T-helper 1 cell (primary cell): ENCODE measurements around the gene PIGP.
"Not testable (repeated sequence)": the region's sequence is repeated elsewhere in the genome, so short reads cannot be mapped to it uniquely, and the experiment has no call there.

Experiments used
- DNase-seq, 5 donors: peaks; one replicate each; pipeline ENCODE4 v3.0.0-alpha.2; 2012 to 2020

PIGP gene

DNA sequence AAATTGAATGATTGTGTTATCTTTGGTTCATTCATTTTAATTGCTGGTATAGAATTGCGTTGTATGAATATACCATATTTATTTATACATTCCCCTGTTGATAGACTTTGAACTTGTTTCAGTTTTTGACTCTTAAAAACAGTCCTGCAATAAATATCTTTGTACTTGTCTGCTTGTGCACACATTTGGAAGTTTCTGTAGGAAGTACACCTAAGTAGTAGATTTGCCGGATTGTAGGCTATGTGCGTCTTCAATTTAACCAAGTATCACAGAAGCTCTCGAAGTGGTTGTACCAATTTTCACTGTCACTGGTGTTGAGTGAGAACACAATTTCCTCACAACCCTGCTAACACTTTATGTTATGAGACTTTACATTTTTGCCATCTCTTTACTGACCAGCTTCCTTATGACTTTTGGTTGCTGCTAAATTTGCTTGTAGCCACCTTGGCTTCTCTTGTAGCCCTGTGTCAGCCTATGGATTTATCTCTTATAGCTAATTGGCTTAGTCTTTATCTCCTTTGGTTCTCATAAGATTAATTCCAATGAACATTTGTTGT, 2.4 kb upstream of the PIGP start:
- DNase-seq, result no peak

DNA sequence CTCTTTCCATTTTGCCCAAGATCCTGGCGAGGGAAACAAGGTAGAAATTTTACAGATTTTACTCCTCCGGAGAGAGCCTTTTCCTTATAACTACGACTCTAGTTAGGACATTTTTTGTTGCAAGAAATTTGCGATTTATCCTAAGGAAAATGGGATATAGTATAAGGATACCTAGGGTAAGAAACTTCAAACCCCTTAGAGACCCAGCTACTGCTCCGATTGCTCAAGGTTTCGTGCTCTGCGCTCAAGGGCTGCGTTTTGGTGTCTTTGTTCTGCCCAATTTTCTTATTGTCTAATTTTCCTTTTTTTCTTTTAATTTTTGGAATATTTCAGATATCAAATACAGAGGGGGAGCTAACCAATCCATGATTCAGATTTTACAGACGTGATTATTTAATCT, 1.7 kb upstream of the PIGP start:
- DNase-seq, result no peak

DNA sequence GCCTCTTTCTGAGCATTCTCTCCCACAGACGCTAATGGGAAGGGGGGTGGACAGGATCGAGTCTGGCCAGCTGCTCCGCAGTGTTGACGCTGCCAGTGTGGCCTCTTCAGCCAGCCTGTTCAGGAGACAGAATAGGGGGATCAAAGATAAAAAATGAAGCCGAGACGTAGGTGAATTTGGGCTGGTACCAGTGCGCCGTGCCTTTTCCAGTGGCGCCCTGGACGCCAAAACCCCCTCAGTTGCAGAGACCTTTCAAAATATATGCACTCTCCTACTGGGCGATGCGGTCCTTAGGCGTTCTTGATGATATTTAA, 1.3 kb upstream of the PIGP start:
- DNase-seq, result no peak

DNA sequence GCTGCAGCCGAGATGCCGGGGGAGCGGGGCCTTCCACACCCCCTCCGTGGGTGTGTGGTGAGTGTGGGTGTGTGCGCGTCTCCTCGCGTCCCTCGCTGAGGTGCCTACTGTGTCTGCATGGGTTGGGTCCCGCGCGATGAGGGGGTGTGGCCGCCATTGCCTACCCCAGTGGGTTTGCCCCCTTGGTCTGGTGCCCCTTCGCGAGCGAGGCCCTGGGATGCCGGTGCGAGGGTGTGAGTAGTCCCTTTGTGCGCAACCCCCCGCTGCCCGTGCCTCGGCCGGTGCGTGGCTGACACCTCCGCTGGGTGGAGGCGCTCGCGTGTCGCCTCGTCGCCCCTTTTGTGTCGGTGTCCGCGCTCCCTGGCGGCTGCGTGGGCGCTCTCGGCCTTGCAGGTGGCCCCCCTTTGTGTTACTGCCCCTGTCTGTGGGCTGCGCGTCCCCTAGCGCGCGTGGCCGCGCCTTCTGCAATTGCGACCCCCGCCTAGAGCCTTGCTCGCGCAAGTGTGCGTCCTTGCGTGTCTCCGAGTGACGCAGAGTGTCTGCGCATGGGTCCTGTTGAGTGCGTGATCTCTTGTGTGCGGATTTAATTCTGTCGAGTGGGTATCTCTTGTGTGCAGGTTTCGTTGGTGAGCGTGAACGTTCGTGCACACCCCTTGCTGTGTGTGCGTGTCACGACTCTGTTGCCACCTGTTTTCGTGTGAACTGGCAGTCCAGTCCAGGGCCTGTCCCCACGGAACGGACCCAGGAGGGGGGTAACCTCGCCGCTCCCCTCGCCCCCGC, 736 bp upstream of the PIGP start:
- peak; percentile 39 to 70 (median 55) for DNase-seq

DNA sequence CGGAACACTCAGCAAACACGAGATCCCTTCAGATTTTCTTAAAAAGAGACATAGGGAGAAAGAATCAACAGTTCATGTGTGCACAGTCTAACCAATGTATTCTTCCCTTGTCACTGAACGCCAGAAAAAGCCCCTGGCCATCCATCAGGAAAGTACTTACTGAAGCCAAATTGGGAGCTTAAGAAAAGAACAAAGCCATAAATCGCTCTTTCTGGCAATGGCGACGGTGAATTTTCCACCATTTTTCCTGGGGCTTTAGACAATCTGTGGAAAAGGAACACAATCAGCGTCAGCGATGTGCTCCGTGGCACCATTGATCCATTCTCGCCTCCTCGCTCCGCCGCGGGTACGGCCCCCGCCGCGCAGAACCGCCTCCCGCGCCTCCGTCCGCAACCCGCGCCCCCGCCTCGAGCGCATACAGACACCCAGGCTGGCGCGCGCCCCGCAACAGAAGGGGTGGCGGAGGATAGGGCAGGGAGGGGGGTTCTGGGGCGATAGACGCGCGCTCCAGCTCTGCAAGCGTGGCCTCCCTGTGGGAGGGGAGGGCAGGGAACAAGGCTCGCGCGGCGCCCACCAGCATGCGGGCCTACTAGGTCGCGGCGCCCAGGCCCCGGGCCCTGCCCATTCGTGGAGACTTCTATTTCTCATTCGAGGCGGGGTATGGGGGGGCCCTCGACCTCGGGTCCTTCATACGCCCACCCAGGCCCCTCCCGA, 440 bp downstream of the PIGP start:
- DNase-seq, result peak in 3 of 5 donors; percentile 58 to 68 (median 59)

DNA sequence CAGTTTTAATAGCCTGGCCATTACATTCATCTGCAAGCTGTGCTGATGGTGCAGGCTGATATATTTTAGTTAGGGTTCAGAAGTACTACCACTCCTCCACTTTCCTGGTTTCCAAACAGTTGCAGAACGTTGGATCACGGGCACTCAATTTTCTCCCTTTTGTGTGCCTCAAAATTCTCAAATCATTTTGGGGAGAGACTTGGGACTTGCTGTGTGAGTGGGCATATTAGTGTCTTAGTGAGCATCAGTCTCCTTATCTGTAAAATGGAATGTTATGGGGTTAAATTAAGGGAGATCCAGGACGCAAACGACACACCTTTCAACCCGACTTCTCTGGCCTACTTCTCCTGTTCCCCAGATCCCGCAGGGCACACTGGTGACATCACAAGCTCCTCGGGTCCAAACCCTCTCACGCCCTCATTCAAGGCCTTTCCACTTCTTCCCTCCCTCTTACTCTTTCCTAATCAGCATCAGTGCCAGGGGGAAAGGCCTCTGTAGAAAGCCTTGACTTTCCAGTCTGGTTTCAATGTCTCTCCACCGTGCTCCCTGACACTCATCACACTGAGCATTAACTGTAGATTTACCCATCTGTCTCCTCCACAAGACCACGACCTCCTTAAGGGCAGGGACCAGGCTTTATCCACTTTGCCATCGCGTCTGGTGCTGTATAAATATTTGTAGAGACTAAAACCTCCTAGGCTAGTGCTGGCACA, 1.2 kb downstream of the PIGP start:
- peak in 1 of 5 donors; percentile 4 for DNase-seq

DNA sequence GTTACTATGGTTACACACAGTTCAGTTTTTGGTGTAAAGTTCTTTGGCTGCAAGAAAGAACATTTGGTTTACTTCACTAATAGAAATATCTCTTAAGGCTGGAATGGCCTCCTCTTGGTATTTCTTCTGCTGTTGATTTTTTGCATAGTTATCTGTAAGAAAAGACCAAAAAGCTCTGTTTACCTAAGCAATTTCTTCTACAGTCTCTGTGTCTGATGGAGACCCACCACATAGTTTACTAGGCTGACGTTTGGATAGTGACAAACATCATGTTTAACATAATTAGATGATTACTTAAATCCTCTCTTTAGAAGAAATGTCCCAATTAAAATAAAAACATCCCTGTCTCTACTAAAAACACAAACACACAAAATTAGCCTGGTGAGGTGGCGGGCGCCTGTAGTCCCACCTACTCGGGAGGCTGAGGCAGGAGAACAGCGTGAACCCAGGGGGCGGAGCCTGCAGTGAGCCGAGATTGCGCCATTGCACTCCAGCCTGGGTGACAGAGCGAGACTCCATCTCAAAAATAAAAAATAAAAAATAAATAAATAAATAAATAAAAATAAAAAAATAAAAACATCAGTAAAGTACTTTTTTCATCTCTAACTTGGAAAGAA, 7.2 kb downstream of the PIGP start:
- DNase-seq, result no peak

DNA sequence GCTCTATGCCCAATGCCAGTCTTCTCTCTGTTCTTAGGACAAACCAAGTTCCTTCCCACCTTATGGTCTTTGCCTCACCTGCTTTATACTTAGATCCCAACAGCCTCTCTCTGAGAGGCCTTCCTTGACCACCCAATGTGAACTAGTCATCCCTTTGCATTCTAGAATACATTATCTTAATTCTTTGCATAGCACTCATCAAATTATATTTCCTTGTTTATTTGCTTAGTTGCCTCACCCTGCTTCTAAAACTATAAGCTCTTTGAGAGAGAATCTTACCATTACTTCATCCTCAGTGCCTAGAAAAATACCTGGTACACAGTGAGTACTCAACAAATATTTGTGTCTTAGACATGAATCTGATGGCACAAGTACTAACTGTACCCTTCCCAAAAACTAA, 8.0 kb downstream of the PIGP start:
- DNase-seq, result no peak

DNA sequence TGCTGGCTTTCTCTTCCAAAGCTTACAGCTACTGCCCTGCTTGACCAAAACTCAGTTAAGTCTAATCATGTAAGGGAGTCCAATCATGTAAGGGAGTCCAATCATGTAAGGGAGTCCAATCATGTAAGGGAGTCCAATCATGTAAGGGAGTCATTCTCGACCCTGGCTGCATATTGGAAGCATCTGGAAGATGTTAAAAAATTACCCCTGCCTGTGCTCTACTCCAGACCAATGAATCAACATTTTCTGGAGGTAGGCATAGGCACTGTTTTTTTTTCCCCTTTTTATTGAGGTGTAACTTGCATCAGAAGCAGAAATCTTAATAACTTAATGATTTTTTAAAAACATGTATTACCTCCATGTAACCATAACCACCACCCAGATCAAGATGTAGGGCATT, 9.4 kb downstream of the PIGP start:
- DNase-seq, result no peak

DNA sequence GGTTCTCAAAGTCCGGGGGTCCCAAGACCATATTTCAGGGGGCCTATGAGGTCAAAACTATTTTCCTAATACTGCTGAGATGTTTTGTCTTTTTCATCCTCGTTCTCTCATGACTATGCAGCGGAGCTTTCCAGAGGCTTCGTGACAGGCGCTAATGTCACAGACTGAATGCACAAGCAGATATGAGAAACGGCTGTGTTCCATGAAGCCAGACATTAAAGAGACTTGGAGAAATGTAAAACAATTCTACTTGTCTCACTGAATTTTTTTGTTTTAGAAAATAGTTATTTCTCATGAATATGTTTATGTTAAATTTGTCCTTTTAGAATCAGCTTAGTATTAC, 10.3 kb downstream of the PIGP start:
- DNase-seq, result no peak

DNA sequence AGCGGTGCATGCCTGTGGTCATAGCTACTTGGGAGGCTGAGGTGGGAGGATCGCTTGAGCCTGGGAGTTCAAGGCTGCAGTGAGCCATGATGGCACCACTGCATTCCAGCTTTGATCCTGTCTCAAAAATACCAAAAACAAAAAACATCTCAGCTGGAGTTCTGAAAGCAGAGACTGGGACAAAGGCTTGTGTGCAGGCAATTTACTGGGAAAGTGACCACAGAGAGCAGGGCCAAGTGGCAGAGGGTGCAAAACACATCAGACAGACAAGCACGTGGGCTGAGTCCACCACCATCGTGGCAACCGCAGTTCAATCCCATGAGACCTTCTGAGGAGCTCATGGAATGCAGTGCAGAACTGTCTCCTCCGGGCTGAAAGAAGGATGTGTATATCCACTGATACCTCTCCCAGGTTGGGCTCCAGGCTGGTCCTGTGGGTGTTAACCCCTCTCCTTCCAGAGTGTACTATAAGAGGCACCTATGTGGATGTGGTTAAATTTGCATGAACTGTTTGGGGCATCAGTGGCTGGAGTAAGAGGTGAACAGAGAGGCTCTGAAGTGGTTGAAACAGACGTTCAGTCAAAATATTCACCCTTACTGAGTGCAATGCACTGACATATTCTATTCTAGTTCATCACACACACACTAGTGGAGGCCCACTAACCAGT, 10.8 kb downstream of the PIGP start:
- DNase-seq, result no peak

DNA sequence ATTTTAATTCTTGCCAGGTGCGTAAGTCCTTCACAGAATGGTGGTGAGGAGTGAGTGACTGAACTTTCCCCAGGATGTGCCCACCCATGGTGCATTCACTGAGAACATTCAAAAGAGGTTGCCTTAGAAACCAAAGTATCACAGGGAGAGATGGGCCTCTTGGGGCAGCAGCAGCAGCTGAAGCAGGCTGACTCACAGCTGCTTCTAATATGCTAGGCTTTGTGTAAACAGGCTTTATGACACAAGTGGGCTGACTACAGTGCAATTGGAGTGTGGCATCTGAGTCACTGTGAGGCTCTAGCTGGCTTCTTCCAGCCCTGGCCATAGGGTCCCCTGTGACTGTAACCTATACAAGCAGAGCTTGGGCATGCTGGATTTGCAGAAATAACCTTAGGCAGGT, 12.6 kb downstream of the PIGP start:
- DNase-seq, result peak in 1 of 5 donors; percentile 7

DNA sequence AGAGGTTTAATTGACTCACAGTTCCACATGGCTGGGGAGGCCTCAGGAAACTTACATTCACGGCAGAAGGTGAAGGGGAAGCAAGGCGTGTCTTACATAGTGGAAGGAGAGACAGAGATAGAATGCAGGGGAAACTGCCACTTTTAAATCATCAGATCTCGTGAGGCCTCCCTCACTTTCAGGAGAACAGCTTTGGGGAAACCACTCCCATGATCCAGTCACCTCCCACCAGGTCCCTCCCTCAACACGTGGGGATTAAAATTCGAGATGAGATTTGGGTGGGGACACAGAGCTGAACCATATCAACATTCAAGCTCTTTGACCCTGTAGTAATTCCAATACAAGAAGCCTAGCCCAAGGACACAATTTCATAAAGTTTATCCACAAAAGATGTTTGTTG, 13.7 kb downstream of the PIGP start:
- DNase-seq, result no peak

DNA sequence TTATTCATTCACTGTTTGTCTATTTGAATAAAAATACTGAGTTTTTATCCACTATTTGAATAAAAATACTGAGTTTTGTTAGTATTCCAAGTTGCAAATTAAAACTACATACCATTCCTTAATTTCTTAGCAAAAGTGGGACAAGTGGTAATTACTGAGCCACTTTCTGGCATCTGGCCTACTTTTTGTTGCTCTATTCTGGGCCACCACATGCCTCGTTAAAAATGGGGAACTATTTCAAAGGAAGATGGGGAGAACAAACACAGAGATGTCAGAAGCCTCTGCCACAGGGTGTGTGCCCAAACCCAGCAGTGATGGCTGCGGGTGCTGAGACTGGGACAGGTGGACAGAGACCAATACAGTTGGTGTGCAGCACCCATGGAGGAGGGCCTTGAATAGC, 14.6 kb downstream of the PIGP start:
- no peak for DNase-seq

DNA sequence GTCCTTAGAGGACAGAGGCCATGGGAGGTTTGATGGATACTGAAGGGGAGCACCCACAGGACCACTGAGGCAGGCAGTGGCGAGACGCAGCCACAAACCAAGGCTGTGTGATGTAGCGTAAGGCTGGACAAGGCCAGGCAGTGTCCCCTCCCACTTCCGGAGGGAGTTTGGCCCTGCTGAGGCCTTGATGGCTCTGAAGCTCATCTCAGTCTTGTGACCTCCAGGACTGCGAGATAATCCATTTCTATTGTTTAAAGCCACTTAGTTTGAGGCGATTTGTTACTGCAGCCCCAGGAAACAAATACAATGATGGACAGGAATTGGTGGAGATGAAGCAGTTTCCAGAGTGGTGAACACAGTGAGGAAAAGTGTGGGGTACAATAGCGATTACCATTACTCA, 15.3 kb downstream of the PIGP start:
- no peak for DNase-seq

DNA sequence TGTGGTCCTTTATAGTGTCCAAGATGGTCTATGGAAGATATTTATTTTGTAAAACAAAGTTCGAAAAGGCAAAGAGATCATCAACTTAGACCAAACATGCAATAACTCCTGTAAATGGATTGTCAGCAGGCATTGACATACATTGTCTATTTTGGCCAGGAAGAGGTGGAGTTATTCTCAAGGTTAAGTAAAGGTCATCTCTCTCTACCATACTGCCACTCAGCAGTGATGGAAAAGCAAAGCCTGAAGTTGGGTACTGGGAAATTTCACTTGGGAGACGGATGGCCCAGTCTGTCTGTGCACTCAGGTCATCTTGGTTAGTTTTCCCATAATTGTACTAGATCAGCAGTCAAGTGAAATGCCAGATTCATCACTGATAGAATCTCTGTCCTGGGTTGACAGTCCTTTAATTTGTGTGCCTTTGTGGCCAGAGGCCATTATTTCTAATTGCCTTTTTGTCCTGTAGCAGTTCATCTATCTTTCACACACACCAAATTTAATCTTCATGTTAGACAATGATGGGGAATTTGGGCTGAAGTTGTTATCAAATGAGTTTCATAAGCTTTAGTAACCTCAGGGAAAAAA, 17.5 kb downstream of the PIGP start:
- no peak for DNase-seq

DNA sequence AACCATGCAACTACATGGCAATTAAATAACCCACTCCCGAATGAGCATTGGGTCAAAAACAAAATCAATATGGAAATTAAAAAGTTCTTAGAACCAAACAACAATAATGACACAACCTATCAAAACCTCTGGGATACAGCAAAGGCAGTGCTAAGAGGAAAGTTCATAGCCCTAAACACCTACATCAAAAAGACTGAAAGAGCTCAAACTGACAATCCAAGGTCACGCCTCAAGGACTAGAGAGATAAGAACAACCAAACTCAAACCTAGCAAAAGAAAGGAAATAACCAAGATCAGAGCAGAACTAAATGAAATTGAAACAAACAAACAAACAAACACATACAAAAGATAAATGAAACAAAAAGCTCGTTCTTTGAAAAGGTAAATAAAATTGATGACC, 23.1 kb downstream of the PIGP start:
- DNase-seq, result not testable (repeated sequence)

DNA sequence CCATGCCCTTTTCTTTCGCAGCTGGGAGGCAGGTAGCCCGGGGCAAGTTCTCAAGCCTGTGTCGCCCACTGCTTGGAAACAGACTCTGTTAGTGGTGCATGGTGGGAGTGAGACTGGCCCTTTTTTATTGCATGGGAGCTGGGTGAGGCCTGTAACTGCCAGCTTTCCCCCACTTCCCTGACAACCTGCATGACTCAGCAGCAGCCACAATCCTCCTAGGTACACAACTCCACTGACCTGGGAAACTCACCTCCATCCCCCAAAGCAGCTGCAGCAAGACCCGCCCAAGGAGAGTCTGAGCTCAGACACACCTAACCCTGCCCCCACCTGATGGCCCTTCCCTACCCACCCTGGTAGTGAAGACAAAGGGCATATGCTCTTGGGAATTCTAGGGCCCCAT, 25.8 kb downstream of the PIGP start:
- no peak for DNase-seq

DNA sequence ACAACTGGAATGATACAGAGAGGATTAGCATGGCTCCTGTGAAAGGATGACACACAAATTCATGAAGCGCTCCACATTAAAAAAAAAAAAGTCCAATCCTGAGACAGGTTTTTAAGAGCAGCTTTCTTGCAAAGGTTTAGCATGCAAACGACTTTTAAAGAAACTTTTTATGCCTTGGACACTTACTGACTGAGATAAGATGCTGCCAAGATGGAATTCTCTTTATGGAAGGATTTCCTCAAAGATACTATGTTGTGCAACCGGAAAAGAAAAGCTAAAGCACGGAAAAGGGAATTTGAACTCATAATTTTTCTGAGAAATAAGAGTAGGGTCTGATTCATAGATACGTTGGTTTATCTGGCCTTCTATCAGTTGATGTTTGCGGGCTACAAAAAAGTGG, 27.3 kb downstream of the PIGP start:
- DNase-seq, result no peak

DNA sequence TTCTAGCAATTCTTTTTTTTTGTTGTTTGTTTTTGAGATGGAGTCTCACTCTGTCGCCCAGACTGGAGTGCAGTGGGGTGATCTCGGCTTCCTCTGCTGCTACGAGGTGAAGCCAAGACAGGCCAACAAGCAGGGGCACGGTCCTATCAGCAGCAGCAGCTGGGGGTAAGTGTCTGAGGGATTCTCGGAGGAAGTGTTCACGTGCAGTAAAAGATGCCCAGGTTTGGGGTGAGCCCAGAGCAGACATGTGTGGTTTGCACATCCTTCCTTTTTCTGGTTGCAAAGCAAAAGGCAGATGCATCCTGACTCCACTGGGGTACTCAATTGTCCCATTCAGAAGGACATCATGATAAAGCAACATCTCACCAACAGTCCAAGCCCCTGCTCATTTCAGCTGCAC, 27.7 kb downstream of the PIGP start:
- peak in 1 of 5 donors; percentile 28 for DNase-seq

DNA sequence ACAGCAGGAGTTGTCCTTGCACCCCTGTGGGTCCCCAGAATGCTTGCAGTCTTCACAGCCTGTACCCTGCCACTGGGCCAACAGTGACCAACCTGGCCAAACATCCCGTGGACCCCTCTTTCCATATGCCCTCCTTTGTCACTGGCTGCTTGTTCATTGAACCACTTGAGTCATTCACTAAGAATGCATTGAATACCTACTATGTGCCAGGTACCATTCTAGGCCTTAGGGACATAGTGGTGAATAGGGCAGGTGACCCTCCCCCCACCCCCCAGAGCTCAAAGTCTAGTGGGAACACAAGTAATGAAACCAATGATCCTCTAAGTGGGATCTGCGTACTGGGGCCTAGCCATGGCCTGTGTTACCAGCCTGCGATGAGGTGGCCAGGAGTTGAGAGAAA, 28.2 kb downstream of the PIGP start:
- no peak for DNase-seq

DNA sequence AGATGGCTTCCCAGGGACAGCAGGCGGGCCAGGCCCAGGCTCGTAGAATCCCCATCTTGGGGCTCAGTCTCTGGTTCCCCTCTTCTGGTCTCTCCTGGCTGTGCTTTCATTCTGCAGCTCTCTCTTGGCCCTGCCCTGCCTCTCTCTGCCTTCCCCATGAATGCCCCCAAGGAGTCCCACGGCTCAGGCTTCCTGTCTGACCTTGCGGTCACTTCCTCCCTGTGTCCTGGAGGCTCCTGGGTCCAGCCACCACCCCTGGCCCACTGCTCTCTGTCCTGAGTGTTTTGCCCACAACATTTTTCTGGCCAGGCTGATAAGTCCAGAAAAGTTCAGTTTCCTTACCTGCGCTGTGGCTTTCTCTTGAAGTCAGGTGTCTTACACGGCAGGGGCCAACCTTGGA, 29.1 kb downstream of the PIGP start:
- DNase-seq, result no peak
